Neural cell (in vitro differentiated cells): ENCODE measurements around the gene GMPPA.

ENCODE experiments used
- CTCF ChIP-seq: fragments of 450-650 bp; IDR thresholded peaks from 2 replicates; pipeline ENCODE4 v1.5.1; 2014; ENCODE audit warnings: antibody characterized with exemption, mild to moderate bottlenecking, moderate library complexity; ENCODE audit not compliant: poor library complexity, severe bottlenecking
- EP300 ChIP-seq: fragments of 450-650 bp; conservative IDR thresholded peaks from 2 replicates; pipeline ENCODE4 v1.6.1; 2014; ENCODE audit warnings: antibody characterized with exemption, mild to moderate bottlenecking, moderate library complexity; ENCODE audit not compliant: poor library complexity, severe bottlenecking
- EZH2 ChIP-seq: fragments of 200-600, 300-800 bp; shearing (Covaris generic), sonication (generic); IDR thresholded peaks from 2 replicates; pipeline ENCODE4 v1.6.1; 2014; ENCODE audit warnings: antibody characterized with exemption, low read length, borderline replicate concordance, mild to moderate bottlenecking; ENCODE audit not compliant: insufficient read depth, poor library complexity, severe bottlenecking
- MXI1 ChIP-seq: fragments of 450-650 bp; conservative IDR thresholded peaks from 2 replicates; pipeline ENCODE4 v1.6.1; 2014; ENCODE audit warnings: antibody characterized with exemption, mild to moderate bottlenecking; ENCODE audit not compliant: poor library complexity, severe bottlenecking
- POLR2AphosphoS5 ChIP-seq: IDR thresholded peaks from 2 replicates; pipeline ENCODE4 v1.6.1; 2012
- RAD21 ChIP-seq: fragments of 450-650 bp; conservative IDR thresholded peaks from 2 replicates; pipeline ENCODE4 v1.6.1; 2014; ENCODE audit warnings: antibody characterized with exemption, mild to moderate bottlenecking, moderate library complexity
- SMC3 ChIP-seq: fragments of 450-650 bp; conservative IDR thresholded peaks from 2 replicates; pipeline ENCODE4 v1.6.1; 2014; ENCODE audit warnings: antibody characterized with exemption, mild to moderate bottlenecking, moderate library complexity; ENCODE audit not compliant: poor library complexity

DNA sequence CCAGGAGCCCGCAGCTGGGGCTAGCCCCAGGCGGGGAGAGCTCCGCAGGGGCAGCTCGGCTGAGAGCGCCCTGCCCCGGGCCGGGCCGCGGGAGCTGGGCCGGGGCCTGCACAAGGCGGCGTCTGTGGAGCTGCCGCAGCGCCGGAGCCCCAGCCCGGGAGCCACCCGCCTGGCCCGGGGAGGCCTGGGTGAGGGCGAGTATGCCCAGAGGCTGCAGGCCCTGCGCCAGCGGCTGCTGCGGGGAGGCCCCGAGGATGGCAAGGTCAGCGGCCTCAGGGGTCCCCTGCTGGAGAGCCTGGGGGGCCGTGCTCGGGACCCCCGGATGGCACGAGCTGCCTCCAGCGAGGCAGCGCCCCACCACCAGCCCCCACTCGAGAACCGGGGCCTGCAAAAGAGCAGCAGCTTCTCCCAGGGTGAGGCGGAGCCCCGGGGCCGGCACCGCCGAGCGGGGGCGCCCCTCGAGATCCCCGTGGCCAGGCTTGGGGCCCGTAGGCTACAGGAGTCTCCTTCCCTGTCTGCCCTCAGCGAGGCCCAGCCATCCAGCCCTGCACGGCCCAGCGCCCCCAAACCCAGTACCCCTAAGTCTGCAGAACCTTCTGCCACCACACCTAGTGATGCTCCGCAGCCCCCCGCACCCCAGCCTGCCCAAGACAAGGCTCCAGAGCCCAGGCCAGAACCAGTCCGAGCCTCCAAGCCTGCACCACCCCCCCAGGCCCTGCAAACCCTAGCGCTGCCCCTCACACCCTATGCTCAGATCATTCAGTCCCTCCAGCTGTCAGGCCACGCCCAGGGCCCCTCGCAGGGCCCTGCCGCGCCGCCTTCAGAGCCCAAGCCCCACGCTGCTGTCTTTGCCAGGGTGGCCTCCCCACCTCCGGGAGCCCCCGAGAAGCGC, 15.0 kb upstream of the GMPPA start:
- TF ChIP-seq EZH2 (no peak), CTCF (no peak), SMC3 (no peak), RAD21 (no peak), MXI1 (no peak), EP300 (no peak), POLR2AphosphoS5 (no peak)
